Stromal cell of bone marrow (primary cell): Measurements from ENCODE around the gene CDK2.
"Not testable (repeated sequence)": the region's sequence is repeated elsewhere in the genome, so short reads cannot be mapped to it uniquely, and the experiment has no call there.

Source experiments
- DNase-seq: peaks from one replicate; pipeline ENCODE4 v3.0.0-alpha.2; 2012; ENCODE audit warnings: low read depth

The CDK2 gene

GRCh38 chr12:55966408-55967281 is at the start of gene CDK2:
TSS of gene CDK2 (plus strand) at chr12:55966830. CDS start at chr12:55967009, 179 bp downstream.
- peak; percentile 64 for DNase-seq

- DNase-seq: not testable (repeated sequence)
Measured at GRCh38 chr12:55919032-55919431, 47.6 kb upstream of the CDK2 start.

GRCh38 chr12:55922126-55922525 is 44.5 kb upstream of the CDK2 start:
- DNase-seq: no peak

GRCh38 chr12:55923648-55924047 is 43.0 kb upstream of the CDK2 start:
- not testable (repeated sequence) for DNase-seq

GRCh38 chr12:55925371-55925770 is 41.3 kb upstream of the CDK2 start:
- DNase-seq: no peak

- DNase-seq: no peak
Measured at GRCh38 chr12:55925870-55926737, 40.5 kb upstream of the CDK2 start.

- DNase-seq: peak; percentile 83
Measured at GRCh38 chr12:55926738-55927587, 39.7 kb upstream of the CDK2 start.

- DNase-seq: peak; percentile 32
Measured at GRCh38 chr12:55927588-55928502, 38.8 kb upstream of the CDK2 start, which contains the start of gene PYM1. TSS of gene PYM1 (minus strand) at chr12:55927894. CDS start at chr12:55927761, 133 bp downstream.

- no peak for DNase-seq
Measured at GRCh38 chr12:55929306-55929791, 37.3 kb upstream of the CDK2 start.

- peak; percentile 83 for DNase-seq
Measured at GRCh38 chr12:55930771-55931316, 35.8 kb upstream of the CDK2 start, which contains the start of gene DGKA. TSS of gene DGKA (plus strand) at chr12:55931162. CDS start at chr12:55936504, 5,342 bp downstream.

GRCh38 chr12:55931317-55931779 is 35.3 kb upstream of the CDK2 start:
- no peak for DNase-seq

GRCh38 chr12:55931780-55932550 is 34.7 kb upstream of the CDK2 start:
- no peak for DNase-seq

GRCh38 chr12:55932551-55932910 is 34.1 kb upstream of the CDK2 start:
- no peak for DNase-seq

- DNase-seq: no peak
Measured at GRCh38 chr12:55933169-55933798, 33.3 kb upstream of the CDK2 start.

GRCh38 chr12:55933799-55934742 is 32.6 kb upstream of the CDK2 start:
- DNase-seq: peak; percentile 30

GRCh38 chr12:55934773-55935172 is 31.9 kb upstream of the CDK2 start:
- no peak for DNase-seq

GRCh38 chr12:55935738-55936151 is 30.9 kb upstream of the CDK2 start:
- no peak for DNase-seq

GRCh38 chr12:55937981-55938380 is 28.6 kb upstream of the CDK2 start:
- no peak for DNase-seq
